HCT116 (cell line): ENCODE measurements around the gene TAS1R2. TPM values are rescaled to one million over a fixed set of nuclear protein-coding genes. Genes with fewer than 3 reads are reported as not detected.

Source experiments
- ATAC-seq: fragments of 200-7000 bp; cut with Tn5 transposase; 2 replicates; pipeline ENCODE4 v1.9.1; 2020; ENCODE audit warnings: mild to moderate bottlenecking, moderate library complexity
- BruUV-seq: library from RNA; stranded (reverse); fragments of 400-500 nt; replicated peaks from 2 replicates; lab custom pipeline; 2021; lab: Mats Ljungman, UMichigan
- CTCF ChIA-PET: fragments of 300-600 bp; sonication (Branson Sonifier 250); formaldehyde crosslinking; loops from one replicate; lab custom pipeline; 2021; ENCODE audit warnings: antibody characterized with exemption; lab: Charles Lee
- POLR2A ChIA-PET: fragments of 300-600, 350-600 bp; sonication (Branson Sonifier 250); formaldehyde crosslinking; loops from one replicate; lab custom pipeline; 2021; ENCODE audit warnings: antibody characterized with exemption; lab: Charles Lee
- RAD21 ChIA-PET, 2 experiments: fragments of 300-600 bp; sonication (Branson Sonifier 250); formaldehyde crosslinking; loops; one replicate each; lab custom pipeline; 2023; ENCODE audit warnings: low total read pairs in 2 of 2; ENCODE audit not compliant: uncharacterized antibody in 2 of 2, unreplicated experiment in 2 of 2, low non-redundant PET in 1 of 2; lab: Charles Lee
- DNase-seq: peaks from one replicate; pipeline ENCODE4 v3.0.0-alpha.2; 2010; ENCODE audit warnings: low read depth, low spot score
- H2AFZ ChIP-seq: fragments of 200-600 bp; shearing (Covaris generic), sonication (generic); 2 replicates; pipeline ENCODE4 v1.6.1; 2017; ENCODE audit warnings: low read depth, mixed run types, mixed read lengths, antibody characterized with exemption, low read length; ENCODE audit not compliant: poor library complexity, severe bottlenecking
- H3K27ac ChIP-seq: 2 replicates; pipeline ENCODE4 v1.5.1; 2012; ENCODE audit warnings: low read depth, low read length
- H3K27me3 ChIP-seq: fragments of 200-600 bp; sonication (generic); 2 replicates; pipeline ENCODE4 v1.6.1; 2016; ENCODE audit warnings: mixed run types, low read length, mixed read lengths; ENCODE audit not compliant: insufficient read depth
- H3K36me3 ChIP-seq, 2 experiments: fragments of 200-500 bp in 1 of 2; fragments of 200-600 bp in 1 of 2; sonication (Bioruptor generic) in 1 of 2; sonication (generic) in 1 of 2; 2 replicates each; pipeline versions ENCODE4 v1.5.1 to v1.6.1; 2014 to 2016; ENCODE audit warnings: low read length in 2 of 2, inconsistent platforms in 1 of 2, mixed read lengths in 1 of 2, mixed run types in 1 of 2; ENCODE audit not compliant: insufficient read depth in 2 of 2, control insufficient read depth in 1 of 2
- H3K4me1 ChIP-seq, 2 experiments: fragments of 200-600 bp in 1 of 2; sonication (generic) in 1 of 2; 2 replicates each; pipeline versions ENCODE4 v1.5.1 to v1.6.1; 2012 to 2017; ENCODE audit warnings: low read length in 2 of 2, inconsistent platforms in 1 of 2, mild to moderate bottlenecking in 1 of 2, mixed read lengths in 1 of 2, mixed run types in 1 of 2, moderate library complexity in 1 of 2; ENCODE audit not compliant: insufficient read depth in 2 of 2, control insufficient read depth in 1 of 2
- H3K4me2 ChIP-seq: fragments of 200-600 bp; sonication (generic); 2 replicates; pipeline ENCODE4 v1.6.1; 2017; ENCODE audit warnings: mixed run types, low read length, mixed read lengths
- H3K4me3 ChIP-seq, 2 experiments: fragments of 200-600 bp in 1 of 2; sonication (generic) in 1 of 2; replicated peaks in 1 of 2; 2 replicates each; pipeline ENCODE4 v1.5.1; 2011 to 2016; ENCODE audit warnings: low read length in 2 of 2, control low read depth in 1 of 2, low read depth in 1 of 2, mild to moderate bottlenecking in 1 of 2, mixed read lengths in 1 of 2, mixed run types in 1 of 2
- H3K79me2 ChIP-seq: fragments of 200-600 bp; sonication (generic); 2 replicates; pipeline ENCODE4 v1.6.1; 2017; ENCODE audit warnings: mild to moderate bottlenecking, mixed run types, low read length, moderate library complexity, mixed read lengths; ENCODE audit not compliant: insufficient read depth
- H3K9ac ChIP-seq: fragments of 200-600 bp; sonication (generic); 2 replicates; pipeline ENCODE4 v1.6.1; 2016; ENCODE audit warnings: low read length, mixed read lengths
- H3K9me2 ChIP-seq: fragments of 200-600 bp; sonication (generic), shearing (Covaris generic); 2 replicates; pipeline ENCODE4 v1.6.1; 2017; ENCODE audit warnings: mixed run types, mild to moderate bottlenecking, moderate library complexity; ENCODE audit not compliant: insufficient read depth
- H3K9me3 ChIP-seq, 2 experiments: fragments of 200-500 bp in 1 of 2; fragments of 200-600 bp in 1 of 2; sonication (Bioruptor generic) in 1 of 2; sonication (generic) in 1 of 2; 2 replicates each; pipeline ENCODE4 v1.6.1; 2014 to 2017; ENCODE audit warnings: low read length in 2 of 2, mixed read lengths in 2 of 2, inconsistent platforms in 1 of 2, low read depth in 1 of 2, mild to moderate bottlenecking in 1 of 2, mixed run types in 1 of 2, moderate library complexity in 1 of 2; ENCODE audit not compliant: control insufficient read depth in 1 of 2, insufficient read depth in 1 of 2
- H4K20me1 ChIP-seq: fragments of 200-600 bp; sonication (generic), shearing (Covaris generic); 2 replicates; pipeline ENCODE4 v1.6.1; 2017; ENCODE audit warnings: mixed run types, mild to moderate bottlenecking, moderate library complexity; ENCODE audit not compliant: insufficient read depth
- EZH2 ChIP-seq: fragments of 200-600 bp; sonication (generic); IDR thresholded peaks from 2 replicates; pipeline ENCODE4 v1.6.1; 2017; ENCODE audit warnings: antibody characterized with exemption, mixed run types
- EZH2phosphoT487 ChIP-seq: fragments of 200-600 bp; IDR thresholded peaks from 2 replicates; pipeline ENCODE4 v1.6.1; 2018; ENCODE audit warnings: antibody characterized with exemption, borderline replicate concordance
- JUND ChIP-seq: IDR thresholded peaks from 2 replicates; pipeline ENCODE4 v1.6.1; 2012
- POLR2A ChIP-seq: IDR thresholded peaks from 2 replicates; pipeline ENCODE4 v1.7.0; 2011; ENCODE audit warnings: borderline replicate concordance; ENCODE audit not compliant: insufficient read depth, insufficient read length; ENCODE audit errors: extremely low read depth
- POLR2AphosphoS5 ChIP-seq: IDR thresholded peaks from 2 replicates; pipeline ENCODE4 v1.6.1; 2011; ENCODE audit warnings: mild to moderate bottlenecking, low read depth, low read length, moderate library complexity
- RAD21 ChIP-seq: IDR thresholded peaks from 2 replicates; pipeline ENCODE4 v1.6.1; 2012; ENCODE audit warnings: low read depth, mild to moderate bottlenecking
- SP1 ChIP-seq: IDR thresholded peaks from 2 replicates; pipeline ENCODE4 v1.6.1; 2012; ENCODE audit warnings: low read depth
- SRF ChIP-seq: IDR thresholded peaks from 2 replicates; pipeline ENCODE4 v1.6.1; 2012; ENCODE audit warnings: low read depth
- TCF7L2 ChIP-seq: IDR thresholded peaks from 2 replicates; pipeline ENCODE4 v1.7.0; 2011; ENCODE audit warnings: borderline replicate concordance, inconsistent platforms; ENCODE audit not compliant: insufficient read depth, insufficient read length; ENCODE audit errors: extremely low read depth
- YY1 ChIP-seq: IDR thresholded peaks from 2 replicates; pipeline ENCODE4 v1.6.1; 2011; ENCODE audit warnings: low read length, low read depth, moderate library complexity, mild to moderate bottlenecking; ENCODE audit not compliant: insufficient replicate concordance; ENCODE audit errors: extremely low read depth
- ZNF274 ChIP-seq: fragments of 200-500 bp; sonication (Bioruptor generic); IDR thresholded peaks from 2 replicates; pipeline ENCODE4 v1.6.1; 2014; ENCODE audit warnings: mild to moderate bottlenecking, low read depth, low read length, inconsistent platforms
- intact Hi-C: fragments of 100-400 bp; cut with micrococcal nuclease; formaldehyde crosslinking; loops from 2 replicates; pipeline ENCODE4 v1.10.0; 2022
- total RNA-seq: library from RNA; stranded (reverse); gene quantifications from one replicate; pipeline ENCODE4 v1.2.1, GENCODE V29; 2021; ENCODE audit not compliant: unreplicated experiment
- TF ChIP-seq, protein P1 (sequence below): IDR thresholded peaks from 2 replicates; pipeline ENCODE4 v1.6.1; 2012
- TF ChIP-seq, protein P2 (sequence below), 3 experiments: fragments of 200-600 bp in 1 of 3; sonication (generic) in 1 of 3; IDR thresholded peaks in 2 of 3; conservative IDR thresholded peaks in 1 of 3; 2 replicates each; pipeline ENCODE4 v1.5.1; 2012 to 2017; ENCODE audit warnings: low read depth in 2 of 3, low read length in 2 of 3, antibody characterized with exemption in 1 of 3, borderline replicate concordance in 1 of 3, control low read depth in 1 of 3, mild to moderate bottlenecking in 1 of 3, mixed read lengths in 1 of 3, mixed run types in 1 of 3, moderate library complexity in 1 of 3; ENCODE audit not compliant: insufficient read depth in 1 of 3
- TF ChIP-seq, protein P3 (sequence below): IDR thresholded peaks from 2 replicates; pipeline ENCODE4 v1.6.1; 2012

The TAS1R2 gene
- total RNA-seq, 1 experiment from 2014 or later: not detected

DNA sequence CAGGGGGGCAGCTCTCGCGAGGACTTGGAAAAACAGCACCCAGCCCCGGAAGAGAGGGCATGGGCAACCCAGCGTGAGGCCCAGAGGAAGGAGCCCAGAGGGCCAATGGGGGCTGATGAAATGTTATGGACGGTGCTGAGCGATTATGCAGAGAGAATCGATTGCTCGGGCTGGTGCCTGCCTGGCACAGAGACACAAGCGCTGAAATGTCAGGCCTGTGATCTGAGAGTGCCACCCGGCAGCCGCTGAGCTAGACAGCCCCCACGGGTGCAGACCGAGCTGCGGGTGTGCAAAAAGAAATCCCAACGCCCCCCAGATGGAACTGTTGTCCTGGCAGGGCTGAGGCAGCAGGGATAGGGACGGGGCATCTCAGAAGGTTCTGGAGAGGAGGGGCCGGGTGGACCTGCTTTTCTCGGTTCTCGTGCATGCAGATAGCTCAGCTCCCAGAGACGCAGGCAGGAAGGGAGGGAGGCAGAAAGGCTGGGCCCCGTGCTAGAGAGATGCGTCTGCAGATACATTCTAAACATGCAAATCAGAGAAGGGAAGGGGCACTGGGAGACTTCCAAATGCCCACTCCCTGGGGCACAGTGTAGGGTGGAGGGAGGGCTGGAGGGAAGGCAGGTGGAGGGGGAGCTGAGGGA lies 41.5 kb downstream of the TAS1R2 start:
- H3K9me3 ChIP-seq: no peaks in the 10 kb centered on the region
- H3K9me2 ChIP-seq: no peaks in the 10 kb centered on the region
- ChIA-PET RAD21 (no interaction called here), POLR2A (no interaction called here)
- BruUV-seq: no TSS peak
- no peak for ATAC-seq
- H3K4me2 ChIP-seq: no peak overlapping the region
- no peak overlapping the region for H3K27ac ChIP-seq
- H3K4me3 ChIP-seq: no peak overlapping the region
- TF ChIP-seq, protein P1, sequence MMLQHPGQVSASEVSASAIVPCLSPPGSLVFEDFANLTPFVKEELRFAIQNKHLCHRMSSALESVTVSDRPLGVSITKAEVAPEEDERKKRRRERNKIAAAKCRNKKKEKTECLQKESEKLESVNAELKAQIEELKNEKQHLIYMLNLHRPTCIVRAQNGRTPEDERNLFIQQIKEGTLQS: no peak
- TF ChIP-seq, all 23 proteins: peak for 0
- Histone ChIP-seq H3K36me3 (no peaks in the 10 kb centered on the region), H2AFZ (no peak overlapping the region), H3K4me1 (peaks cover 0 to 4% of the 10 kb centered on the region in 2 experiments; a peak in 1 of 4 replicates), H4K20me1 (no peaks in the 10 kb centered on the region), H3K27me3 (no peaks in the 10 kb centered on the region), H3K9ac (no peak overlapping the region), H3K79me2 (no peaks in the 10 kb centered on the region)
- no peak for DNase-seq
- CTCF ChIA-PET: interaction anchor here (5.2 kb wide), 1 partner anchor 221 kb away, joined by 31 read pairs; no protein-coding TSS in a partner anchor
- intact Hi-C loops: no loop called here

DNA sequence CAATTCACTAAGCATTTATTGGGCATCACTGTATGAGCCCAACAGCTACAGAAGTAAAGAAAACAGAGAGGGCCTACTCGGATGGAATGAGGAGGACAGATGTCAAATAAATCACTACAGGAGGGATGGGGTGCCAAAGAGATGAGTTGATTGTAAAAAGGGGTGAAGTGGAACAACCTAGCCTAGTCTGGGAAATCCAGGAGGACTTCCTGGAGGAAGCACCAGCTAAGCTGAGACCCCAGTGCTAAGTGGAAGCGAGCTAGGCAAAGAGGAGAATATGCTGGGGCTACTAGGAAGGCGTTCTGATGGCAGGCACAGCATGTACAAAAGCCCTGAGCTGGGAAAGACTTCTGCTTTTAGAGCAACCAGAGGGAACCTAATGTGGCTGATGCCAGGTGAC lies 42.1 kb downstream of the TAS1R2 start:
- no TSS peak for BruUV-seq
- RAD21 ChIA-PET: no interaction called here
- ATAC-seq: no peak
- H3K36me3 ChIP-seq: no peaks in the 10 kb centered on the region
- H3K79me2 ChIP-seq: no peaks in the 10 kb centered on the region
- POLR2A ChIA-PET: no interaction called here
- TF ChIP-seq, protein P2, sequence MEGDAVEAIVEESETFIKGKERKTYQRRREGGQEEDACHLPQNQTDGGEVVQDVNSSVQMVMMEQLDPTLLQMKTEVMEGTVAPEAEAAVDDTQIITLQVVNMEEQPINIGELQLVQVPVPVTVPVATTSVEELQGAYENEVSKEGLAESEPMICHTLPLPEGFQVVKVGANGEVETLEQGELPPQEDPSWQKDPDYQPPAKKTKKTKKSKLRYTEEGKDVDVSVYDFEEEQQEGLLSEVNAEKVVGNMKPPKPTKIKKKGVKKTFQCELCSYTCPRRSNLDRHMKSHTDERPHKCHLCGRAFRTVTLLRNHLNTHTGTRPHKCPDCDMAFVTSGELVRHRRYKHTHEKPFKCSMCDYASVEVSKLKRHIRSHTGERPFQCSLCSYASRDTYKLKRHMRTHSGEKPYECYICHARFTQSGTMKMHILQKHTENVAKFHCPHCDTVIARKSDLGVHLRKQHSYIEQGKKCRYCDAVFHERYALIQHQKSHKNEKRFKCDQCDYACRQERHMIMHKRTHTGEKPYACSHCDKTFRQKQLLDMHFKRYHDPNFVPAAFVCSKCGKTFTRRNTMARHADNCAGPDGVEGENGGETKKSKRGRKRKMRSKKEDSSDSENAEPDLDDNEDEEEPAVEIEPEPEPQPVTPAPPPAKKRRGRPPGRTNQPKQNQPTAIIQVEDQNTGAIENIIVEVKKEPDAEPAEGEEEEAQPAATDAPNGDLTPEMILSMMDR (IDR thresholded peaks at IDR 0.05 in 2 of 3, conservative IDR thresholded peaks at IDR 0.05 in 1 of 3; ENCODE audit: borderline replicate concordance in 1 of 3, insufficient read depth in 1 of 3, low read depth in 2 of 3, low read length in 2 of 3): no peak
- TF ChIP-seq RAD21 (no peak), POLR2AphosphoS5 (no peak), ZNF274 (no peak), EZH2phosphoT487 (no peak), SP1 (no peak), JUND (no peak), YY1 (no peak), EZH2 (no peak), SRF (no peak), TCF7L2 (no peak), POLR2A (no peak)
- TF ChIP-seq, protein P1: no peak
- TF ChIP-seq, protein P3, sequence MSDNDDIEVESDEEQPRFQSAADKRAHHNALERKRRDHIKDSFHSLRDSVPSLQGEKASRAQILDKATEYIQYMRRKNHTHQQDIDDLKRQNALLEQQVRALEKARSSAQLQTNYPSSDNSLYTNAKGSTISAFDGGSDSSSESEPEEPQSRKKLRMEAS: no peak
- H3K4me2 ChIP-seq: no peak overlapping the region
- H4K20me1 ChIP-seq: no peaks in the 10 kb centered on the region
- no peaks in the 10 kb centered on the region for H3K27me3 ChIP-seq
- peaks cover 0 to 4% of the 10 kb centered on the region in 2 experiments; a peak in 1 of 4 replicates for H3K4me1 ChIP-seq
- no peak overlapping the region for H2AFZ ChIP-seq
- intact Hi-C loops: no loop called here
- no peak overlapping the region for H3K9ac ChIP-seq
- no peak overlapping the region for H3K27ac ChIP-seq
- H3K9me3 ChIP-seq: no peaks in the 10 kb centered on the region
- CTCF ChIA-PET: interaction anchor here (5.2 kb wide), 1 partner anchor 220 kb away, joined by 31 read pairs; no protein-coding TSS in a partner anchor
- H3K4me3 ChIP-seq: no peak overlapping the region
- no peaks in the 10 kb centered on the region for H3K9me2 ChIP-seq
- no peak for DNase-seq
